IPS DF 4.7 (cell line): ENCODE data around the gene CALCOCO1.
"Not testable (repeated sequence)": the region's sequence is repeated elsewhere in the genome, so short reads cannot be mapped to it uniquely, and the experiment has no call there.

Experiments
- DNase-seq: peaks from one replicate; pipeline ENCODE4 v3.0.0-alpha.2; 2013; ENCODE audit warnings: low spot score; ENCODE audit errors: extremely low read depth

CALCOCO1 gene

GRCh38 chr12:53699678-53700025 is 27.6 kb downstream of the CALCOCO1 start:
- no peak for DNase-seq

DNA sequence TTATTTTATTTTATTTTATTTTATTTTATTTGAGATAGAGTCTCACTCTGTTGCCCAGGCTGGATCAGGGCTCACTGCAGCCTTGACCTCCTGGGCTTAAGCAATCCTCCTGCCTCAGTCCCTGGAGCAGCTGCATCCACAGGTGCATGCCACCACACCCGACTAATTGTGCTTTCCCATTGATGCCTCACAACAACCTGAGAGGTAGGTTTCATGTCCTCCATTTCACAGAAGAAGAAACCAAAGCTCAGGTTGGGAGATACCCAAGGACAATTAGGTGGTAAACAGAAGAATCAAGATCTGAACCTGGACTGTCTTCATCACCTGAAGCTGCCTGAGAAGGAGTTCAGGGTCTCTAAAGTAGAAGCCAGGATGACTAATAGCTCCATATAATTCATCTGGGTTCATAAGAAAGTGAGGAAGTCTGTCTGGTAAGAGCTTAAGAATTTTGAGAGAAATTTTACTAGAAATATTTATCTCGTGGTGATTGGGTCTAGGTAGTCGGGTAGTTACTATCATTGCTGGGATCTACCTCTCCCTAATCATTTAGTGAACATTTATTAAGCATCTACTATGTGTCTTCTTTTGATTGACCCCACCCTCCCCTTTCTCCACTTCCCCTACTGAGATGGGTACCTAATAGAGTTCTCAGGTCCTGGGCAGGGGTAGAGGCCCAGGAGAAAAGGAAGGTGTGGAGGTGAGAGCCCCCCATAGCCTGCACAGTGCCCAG is 28.1 kb downstream of the CALCOCO1 start:
- no peak for DNase-seq

DNA sequence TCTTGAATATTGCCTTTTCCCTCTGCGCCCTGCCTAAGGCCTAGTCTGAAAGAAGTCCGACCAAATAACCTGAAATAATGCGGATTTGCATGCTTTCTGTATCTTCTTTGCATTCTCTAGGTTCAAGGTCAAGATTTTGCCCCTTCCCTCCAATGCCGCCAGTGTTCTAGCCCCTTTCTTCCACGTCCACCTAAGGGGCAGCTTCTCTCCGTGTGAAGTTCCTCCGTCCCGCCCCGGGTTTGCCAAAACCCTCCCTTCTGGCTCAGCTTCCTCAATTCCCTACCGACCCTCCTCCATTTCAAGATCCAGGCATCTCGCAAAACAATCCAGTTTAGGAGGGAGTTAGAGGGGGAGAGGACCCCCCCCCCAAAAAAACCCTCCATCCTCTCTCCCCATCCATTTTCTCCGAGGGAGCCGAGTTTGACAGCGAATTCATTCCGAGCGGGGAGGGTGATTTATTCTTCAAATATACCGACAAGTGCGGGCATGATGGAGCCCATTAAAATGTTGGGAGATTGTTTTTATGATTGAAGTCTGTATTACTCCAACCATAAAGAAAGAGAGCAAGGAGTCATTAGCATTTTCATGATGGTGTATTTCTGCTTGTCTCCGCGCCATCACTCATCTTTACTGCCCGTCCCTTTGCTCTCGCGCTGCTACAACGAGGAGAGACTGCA is 30.5 kb downstream of the CALCOCO1 start:
- no peak for DNase-seq

DNA sequence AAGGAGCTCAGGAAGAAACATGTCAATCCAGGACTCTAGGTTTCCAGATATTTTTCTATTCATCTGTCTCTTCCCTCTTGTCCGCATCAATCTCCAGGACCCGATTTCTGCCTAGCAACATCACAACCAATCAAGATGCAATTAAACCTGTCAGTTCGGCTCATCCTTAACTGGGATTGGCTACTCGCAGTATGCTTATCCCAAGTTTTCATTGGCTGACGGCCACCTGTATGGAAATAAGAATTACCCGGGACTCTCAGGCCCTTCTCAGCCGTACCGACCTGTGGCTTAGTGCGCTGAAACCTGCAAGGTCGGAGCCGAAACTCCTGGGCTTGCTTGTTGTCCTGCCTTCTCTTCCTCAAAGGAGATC is 31.0 kb downstream of the CALCOCO1 start:
- DNase-seq, result peak; percentile 91

GRCh38 chr12:53695152-53696145 is 31.8 kb downstream of the CALCOCO1 start:
- no peak for DNase-seq

- DNase-seq, result no peak
Observed at GRCh38 chr12:53694756-53695151, 32.5 kb downstream of the CALCOCO1 start.

DNA sequence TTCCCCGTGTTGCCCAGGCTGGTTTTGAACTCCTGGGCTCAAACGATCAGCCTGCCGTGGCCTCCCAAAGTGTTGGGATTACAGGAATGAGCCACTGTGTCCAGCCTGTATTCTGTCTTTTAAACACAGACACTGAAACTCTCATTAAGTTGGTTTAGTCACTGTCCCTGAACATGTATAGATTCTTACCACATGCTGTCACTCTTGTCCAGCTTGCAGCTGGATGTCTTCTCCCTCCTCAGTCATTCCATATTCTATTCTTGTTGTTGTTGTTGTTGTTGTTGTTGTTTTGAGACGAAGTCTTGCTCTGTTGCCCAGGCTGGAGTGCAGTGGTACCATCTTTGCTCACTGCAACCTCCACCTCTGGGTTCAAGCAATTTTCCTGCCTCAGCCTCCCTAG is 39.1 kb downstream of the CALCOCO1 start:
- no peak for DNase-seq

GRCh38 chr12:53686436-53686835 is 40.8 kb downstream of the CALCOCO1 start:
- DNase-seq, result no peak

DNA sequence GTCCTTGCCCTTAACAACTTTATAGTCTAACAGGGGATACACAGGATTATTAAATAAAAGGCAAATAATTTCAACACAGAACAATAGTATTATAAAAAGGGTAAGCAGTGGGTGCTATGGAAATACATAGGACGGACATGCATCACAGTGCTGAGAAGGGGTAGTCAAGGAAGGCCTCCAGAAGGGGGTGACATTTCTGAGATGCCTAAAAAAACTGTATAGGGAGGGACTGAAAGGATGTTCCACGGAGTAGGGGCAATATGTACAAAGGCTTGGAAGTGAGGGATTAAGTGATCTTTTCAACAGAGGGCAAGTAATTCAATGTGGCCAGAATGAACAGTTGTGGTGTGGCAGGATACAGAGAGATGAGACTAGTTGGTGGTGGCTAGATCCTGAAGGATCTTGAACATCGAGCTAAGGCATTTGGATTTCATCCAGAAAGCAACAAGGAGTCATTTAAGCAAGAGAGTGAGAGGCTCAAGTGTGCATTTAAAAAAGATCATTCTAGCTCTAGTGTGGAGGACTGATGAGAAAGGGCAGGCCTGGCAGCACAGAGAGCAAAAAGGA is 42.5 kb downstream of the CALCOCO1 start:
- DNase-seq, result no peak

DNA sequence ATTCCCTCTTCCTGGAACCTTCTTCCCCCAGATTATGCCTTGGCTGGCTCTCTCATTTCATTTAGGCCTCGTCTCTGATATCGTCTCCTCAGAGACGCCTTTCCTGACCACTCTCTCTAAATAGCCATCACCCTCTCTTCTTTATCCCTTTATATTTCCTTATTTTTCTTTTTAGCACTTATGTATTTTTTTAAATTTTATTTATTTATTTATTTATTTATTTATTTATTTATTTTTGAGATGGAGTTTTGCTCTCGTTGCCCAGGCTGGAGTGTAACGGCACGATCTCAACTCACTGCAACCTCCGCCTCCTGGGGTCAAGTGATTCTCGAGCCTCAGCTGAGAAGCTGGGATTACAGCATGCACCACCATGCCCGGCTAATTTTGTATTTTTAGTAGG is 43.3 kb downstream of the CALCOCO1 start:
- no peak for DNase-seq

- DNase-seq, result no peak
Observed at GRCh38 chr12:53683494-53683893, 43.8 kb downstream of the CALCOCO1 start.

- not testable (repeated sequence) for DNase-seq
Observed at GRCh38 chr12:53680061-53680460, 47.2 kb downstream of the CALCOCO1 start.

DNA sequence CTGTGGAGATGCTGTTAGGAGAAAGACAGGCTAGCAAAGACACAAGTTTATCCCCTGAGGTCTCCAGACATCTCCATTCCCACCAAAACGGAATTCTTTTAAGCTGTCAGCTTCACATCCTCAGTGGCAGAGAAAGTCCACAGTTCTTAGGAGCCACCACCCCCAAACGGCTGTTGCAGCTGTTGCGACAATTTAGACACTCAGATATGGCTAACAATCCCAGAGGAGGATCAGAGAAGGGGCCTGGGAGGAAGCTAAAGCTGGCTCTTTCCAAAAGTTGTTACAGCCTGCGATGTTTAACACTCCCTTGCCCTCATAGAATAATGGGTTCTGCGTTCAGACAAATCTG is 49.5 kb downstream of the CALCOCO1 start:
- DNase-seq, result no peak

DNA sequence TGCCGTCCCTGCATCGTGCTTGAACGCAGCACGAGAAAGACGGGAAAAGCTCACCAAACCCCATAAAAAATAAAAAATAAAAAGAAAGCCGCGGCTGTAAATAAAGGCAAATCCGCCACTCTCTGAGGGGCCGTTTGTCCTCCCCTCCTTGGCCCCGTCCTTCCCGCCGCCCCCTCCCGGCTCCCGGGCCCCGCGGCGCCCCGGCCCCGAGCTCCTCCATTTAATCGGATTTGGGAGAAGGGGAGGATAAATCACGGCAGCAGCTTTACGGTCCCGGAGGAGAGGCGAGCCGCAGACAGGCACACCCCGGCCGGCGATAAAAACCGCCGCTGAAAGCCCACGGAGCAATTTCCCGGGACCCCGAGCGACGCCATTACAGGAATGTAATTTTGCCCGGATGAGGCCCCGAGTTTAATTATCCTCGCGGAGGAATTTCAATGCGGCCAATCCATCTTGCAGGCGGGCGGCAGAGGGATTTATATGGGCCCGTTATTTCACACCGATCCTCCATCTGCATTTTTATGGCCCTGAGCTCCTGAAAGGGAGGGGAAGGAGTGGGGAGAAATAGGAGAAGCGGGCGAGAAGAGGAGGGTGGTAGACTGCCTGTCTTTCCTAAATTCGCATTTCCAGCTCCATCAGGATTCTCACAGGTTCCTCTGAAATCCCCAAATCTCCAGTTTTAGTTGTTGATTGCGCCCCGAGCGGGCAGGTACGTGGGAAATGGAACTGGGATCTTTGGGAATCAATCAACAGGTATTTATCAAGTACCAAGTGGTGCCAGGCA is 50.0 kb downstream of the CALCOCO1 start:
- DNase-seq, result no peak

- DNase-seq, result no peak
Observed at GRCh38 chr12:53676656-53677015, 50.6 kb downstream of the CALCOCO1 start.

- DNase-seq, result peak; percentile 99
Observed at GRCh38 chr12:53675701-53676607, 51.3 kb downstream of the CALCOCO1 start, which contains the start of gene ATP5MC2. Gene ATP5MC2 (minus strand): TSS chr12:53676083. CDS start chr12:53672614, 3,469 bp downstream.

DNA sequence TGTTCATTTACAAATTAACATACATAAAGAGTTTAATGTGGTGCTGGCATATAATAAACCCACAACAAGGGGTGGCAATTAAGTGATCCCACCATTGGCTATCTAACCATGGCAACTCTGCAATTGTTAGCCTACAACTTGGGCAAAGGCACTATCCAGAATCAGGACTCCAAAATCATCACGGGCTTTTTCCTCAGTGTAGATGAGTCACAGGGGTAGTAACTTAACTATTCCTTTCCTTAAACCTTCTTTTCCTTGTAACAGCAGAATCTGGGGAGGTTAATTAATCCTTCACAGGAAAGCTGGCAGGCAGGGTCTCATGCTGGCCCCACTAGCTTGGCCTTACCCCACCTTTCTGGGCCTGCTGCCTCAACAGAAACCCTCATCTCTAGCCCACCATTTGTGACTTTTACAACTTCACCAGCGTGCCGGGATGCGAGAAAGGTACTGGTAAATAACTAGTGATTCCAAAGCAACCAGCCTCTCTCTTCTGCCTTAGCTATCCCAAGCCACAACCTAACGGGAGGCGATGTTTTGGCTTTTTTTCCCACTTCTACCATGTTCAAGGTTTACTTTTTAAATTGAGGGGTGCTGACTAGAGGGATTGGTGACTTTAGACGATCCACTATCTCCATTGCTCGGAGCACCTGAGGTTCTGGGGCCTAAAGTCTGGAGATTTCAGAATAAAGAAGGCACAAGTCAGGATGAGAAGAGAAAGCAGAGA is 52.1 kb downstream of the CALCOCO1 start:
- no peak for DNase-seq

DNA sequence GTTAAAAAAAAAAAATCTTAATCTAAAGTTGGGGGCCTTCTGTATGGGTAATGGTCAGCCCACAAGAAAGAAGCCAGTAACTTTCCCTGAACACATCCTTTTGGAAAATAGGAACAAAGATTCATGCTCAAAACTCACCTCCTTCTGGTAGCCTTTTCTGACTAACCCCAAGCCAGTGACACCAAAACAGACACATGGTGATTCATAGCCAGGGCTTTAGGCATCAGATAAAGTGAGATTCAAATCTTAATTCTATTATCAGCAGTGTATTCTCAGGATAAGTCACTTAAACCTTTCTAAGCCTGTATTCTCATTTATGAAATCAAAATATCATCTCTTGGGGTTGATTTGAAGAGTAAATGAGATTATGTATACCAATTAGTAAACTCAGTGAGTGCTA is 56.3 kb downstream of the CALCOCO1 start:
- DNase-seq, result no peak

DNA sequence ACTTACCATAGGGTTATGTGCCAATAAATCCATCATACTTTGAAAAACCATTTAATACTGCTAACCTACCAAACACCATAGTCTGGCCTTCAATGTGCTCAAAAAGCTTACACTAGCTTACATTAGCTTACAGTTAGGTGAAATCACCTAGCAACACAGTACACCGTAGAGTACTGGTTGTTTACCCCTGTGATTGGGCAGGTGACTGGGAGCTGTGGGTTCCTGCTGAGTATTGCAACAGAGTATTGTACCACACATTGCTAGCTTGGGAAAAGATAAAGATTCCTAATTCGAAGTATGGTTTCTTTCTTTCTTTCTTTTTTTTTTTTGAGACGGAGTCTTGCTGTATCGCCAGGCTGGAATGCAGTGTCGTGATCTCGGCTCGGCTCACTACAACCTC is 56.9 kb downstream of the CALCOCO1 start:
- DNase-seq, result no peak
